ENCODE data around the gene HEY2. TPM values are rescaled to one million over a fixed set of nuclear protein-coding genes. Genes with fewer than 3 reads are reported as not detected.
"Not testable (repeated sequence)": the region's sequence is repeated elsewhere in the genome, so short reads cannot be mapped to it uniquely, and the experiment has no call there.

HEY2 gene
- total RNA-seq: not detected in 2 replicates

GRCh38 chr6:125749173-125749864 is at the start of gene HEY2:
Gene HEY2, plus strand, starts transcription at chr6:125749632. Its CDS starts 145 bp downstream, at chr6:125749777.
- DNase-seq: peak; percentile 91

- DNase-seq: no peak
These were observed 48.7 kb upstream of the HEY2 start for GRCh38 chr6:125700581-125701353.

- no peak for DNase-seq
These were observed 48.1 kb upstream of the HEY2 start for GRCh38 chr6:125701354-125701668.

GRCh38 chr6:125703882-125704281 is 45.5 kb upstream of the HEY2 start:
- not testable (repeated sequence) for DNase-seq

DNA sequence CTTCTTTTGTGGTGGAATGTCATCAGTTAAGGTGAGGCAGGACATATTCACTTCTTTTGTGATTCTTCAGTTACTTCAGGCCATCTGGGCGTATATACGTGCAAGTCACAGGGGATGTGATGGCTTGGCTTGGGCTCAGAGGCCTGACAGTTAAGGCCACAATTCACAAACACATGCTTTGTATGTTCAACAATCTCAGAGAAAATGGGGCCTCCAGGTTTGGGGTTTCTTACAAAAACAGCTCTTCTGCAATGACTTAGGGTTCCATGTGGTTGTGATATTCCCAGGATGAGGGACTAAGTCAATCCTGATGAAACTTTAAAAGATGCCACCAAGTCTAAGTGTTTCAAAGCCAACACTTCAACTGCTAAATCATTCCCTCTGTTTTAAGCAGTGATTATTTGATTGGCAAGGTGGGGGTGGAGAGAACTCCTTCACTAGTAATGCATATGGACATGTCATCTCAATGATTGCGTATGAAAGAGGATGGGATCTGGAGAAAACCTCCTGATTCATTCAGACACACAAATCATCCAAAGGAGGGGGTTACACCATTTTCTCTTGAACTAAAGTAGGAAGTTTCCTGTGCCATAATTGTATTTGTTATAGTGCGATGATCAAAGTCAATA is 41.7 kb upstream of the HEY2 start:
- DNase-seq: no peak

DNA sequence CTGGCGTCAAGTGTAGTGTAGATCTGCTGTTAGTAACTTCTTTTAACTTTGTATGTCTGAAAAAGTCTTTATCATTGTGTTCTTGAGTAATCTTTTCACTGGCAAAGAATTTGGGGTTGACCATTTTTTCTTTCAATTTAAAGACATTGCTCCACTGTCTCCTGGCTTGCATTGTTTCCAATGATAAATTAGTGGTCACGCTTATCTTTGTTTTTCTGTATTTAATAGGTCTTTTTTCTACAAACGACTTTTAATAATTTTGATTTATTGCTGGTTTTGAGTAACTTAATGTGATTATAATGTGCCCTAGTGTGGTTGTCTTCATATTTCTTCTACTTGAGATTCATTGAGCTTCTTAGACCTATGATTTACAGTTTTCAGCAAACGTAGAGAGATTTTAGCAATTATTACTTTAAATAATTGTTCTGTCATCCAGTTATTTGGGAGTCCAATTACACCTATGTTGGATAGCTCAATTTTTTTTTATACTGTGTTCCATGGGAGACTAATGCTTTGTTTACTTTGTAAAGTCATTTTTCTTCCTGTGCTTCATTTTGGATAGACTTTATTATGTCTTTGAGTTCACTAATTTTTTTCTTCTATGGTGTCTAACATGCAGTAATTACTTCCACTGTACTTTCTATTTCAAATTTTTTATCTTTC is 38.3 kb upstream of the HEY2 start:
- DNase-seq: no peak

GRCh38 chr6:125714441-125715090 is 34.9 kb upstream of the HEY2 start:
- no peak for DNase-seq

GRCh38 chr6:125717120-125717731 is 32.2 kb upstream of the HEY2 start:
- no peak for DNase-seq

GRCh38 chr6:125718109-125718508 is 31.3 kb upstream of the HEY2 start:
- no peak for DNase-seq

- no peak for DNase-seq
These were observed 26.5 kb upstream of the HEY2 start for GRCh38 chr6:125722886-125723285.

- DNase-seq: no peak
These were observed 22.2 kb upstream of the HEY2 start for GRCh38 chr6:125727216-125727615.

DNA sequence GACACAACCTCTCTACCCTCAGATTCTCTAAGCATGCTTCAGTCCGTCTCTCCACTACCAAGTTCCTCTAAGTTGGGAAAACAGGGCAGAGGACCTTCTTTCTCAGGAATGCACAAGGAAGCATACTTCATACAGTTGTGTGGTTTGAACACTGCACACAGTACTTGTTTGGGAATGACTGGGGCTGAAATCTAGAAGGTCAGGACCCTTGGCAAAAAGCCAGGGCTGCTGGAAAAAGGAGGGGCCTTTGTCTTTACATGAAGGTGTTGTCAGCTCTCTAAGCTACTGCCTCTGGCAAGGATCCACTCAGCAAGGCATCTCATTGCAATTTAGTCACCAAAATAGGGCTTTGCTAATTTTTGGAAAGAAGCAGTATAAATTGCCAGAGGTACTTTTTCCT is 20.7 kb upstream of the HEY2 start:
- DNase-seq: no peak

DNA sequence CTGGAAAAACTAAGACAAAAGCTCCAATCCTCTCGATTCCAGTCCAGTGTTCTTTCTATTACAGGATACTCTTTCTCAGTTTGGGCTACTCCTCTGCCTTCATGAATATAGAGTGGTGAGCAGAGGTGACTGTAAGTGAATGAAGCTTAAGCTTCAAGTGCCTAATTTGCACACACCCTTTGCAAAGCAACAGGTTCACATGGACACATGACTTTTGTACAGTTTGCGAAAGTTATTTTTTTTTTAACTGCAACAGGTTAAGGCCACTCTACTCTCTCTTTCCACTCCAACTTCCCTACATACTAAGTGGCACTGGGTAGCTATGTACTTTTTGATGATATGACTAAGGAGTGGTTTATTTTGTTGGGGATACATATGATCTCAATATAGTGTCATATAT is 19.4 kb upstream of the HEY2 start:
- no peak for DNase-seq

- DNase-seq: no peak
These were observed 17.0 kb upstream of the HEY2 start for GRCh38 chr6:125732398-125732797.

GRCh38 chr6:125733516-125734300 is 15.7 kb upstream of the HEY2 start:
- DNase-seq: no peak

DNA sequence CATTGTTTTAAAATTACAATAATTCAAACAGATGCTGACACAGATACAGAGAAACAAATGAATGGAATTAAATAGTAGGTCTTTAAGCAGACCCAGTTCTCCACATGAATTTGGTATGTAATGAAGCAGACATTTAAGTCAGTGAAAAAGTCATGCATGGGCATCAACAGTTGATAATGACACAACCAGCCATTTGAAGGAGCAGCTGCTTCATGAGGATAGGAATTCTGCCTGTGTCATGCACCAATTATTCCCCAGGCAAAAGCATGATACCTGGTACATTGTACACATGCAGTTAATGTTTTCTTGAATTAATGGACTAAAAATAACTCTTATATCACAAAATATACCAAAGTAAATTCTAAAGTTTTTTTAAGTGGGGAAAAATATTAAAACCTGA is 11.2 kb upstream of the HEY2 start:
- DNase-seq: no peak

GRCh38 chr6:125739364-125739763 is 10.1 kb upstream of the HEY2 start:
- DNase-seq: no peak

DNA sequence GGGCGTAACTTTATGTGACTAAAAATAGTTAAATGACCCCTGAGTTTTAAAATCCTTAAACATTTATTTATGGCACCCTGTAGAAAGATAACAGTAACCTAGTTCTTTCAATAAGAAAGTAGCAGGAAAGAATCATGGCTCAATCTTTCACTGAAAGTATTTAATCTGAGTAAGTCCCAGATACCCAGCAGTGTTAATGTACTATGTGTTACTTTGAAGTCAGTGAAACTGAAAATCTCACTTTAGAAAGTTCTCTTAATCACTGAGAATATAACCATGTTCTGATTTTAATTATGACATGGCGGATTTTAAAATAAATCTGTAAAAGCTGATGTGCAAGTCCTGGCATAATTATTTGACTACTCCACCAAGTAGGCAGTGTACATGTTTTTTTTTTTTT is 8.1 kb upstream of the HEY2 start:
- no peak for DNase-seq

DNA sequence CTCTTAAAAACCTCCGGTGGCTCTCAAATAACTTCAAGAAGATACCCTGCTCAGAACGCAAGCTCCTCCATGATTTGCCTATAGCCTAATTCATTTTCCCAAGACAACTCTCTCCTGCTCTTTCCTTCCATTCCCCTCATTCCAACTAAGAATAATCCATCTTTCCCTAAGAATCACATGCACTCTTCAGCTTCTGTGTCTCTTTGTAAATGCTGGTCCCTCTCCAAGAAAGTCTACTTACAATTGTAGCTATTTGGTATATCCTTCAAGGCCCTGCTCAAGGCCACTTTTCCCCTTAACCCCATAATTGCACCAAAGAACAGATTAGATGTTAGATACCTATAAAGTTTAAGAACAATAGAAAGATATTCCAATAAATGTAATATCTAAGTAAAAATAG is 7.4 kb upstream of the HEY2 start:
- no peak for DNase-seq

- peak; percentile 5 for DNase-seq
These were observed 6.8 kb upstream of the HEY2 start for GRCh38 chr6:125742464-125743120.

DNA sequence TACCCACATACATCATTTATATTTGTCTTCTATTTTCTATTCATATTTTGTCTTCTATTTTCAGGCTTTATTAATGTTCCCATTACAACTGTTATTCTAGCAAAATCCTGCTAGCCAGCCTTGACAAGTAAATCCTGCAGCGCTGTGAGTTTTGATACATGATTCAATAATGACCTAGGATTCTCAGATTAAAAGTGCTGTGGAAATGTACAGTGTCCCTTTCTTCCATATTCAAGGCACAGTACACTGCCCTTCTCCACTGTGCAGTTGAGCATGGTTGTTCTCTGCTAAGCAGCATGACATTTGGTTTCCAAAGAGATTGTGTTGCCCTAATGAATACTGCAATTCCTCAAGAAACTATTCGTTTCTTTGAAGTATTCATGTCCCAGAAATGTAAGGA is 5.8 kb upstream of the HEY2 start:
- no peak for DNase-seq

Measured in dermis blood vessel endothelial cell (primary cell).